ENCODE results near the gene IGBP1.

The IGBP1 gene

GRCh38 chrX:70133303-70134115 is at the start of gene IGBP1:
IGBP1 (plus strand) TSS chrX:70133447; CDS start chrX:70133948, 501 bp downstream.
- TF ChIP-seq, protein P1, sequence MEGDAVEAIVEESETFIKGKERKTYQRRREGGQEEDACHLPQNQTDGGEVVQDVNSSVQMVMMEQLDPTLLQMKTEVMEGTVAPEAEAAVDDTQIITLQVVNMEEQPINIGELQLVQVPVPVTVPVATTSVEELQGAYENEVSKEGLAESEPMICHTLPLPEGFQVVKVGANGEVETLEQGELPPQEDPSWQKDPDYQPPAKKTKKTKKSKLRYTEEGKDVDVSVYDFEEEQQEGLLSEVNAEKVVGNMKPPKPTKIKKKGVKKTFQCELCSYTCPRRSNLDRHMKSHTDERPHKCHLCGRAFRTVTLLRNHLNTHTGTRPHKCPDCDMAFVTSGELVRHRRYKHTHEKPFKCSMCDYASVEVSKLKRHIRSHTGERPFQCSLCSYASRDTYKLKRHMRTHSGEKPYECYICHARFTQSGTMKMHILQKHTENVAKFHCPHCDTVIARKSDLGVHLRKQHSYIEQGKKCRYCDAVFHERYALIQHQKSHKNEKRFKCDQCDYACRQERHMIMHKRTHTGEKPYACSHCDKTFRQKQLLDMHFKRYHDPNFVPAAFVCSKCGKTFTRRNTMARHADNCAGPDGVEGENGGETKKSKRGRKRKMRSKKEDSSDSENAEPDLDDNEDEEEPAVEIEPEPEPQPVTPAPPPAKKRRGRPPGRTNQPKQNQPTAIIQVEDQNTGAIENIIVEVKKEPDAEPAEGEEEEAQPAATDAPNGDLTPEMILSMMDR (IDR thresholded peaks at IDR 0.05; ENCODE audit: low read depth, low read length, missing control alignments): peak; percentile 58
- H3K4me3 ChIP-seq (replicated peaks; ENCODE audit: low read depth, low read length): peak within 1 kb of the TSS; percentile 79
- peak; percentile 63 for DNase-seq (ENCODE audit: extremely low read depth, low read depth)

- DNase-seq (ENCODE audit: extremely low read depth, low read depth): peak; percentile 4
- TF ChIP-seq, protein P1 (IDR thresholded peaks at IDR 0.05; ENCODE audit: low read depth, low read length, missing control alignments): no peak
- H3K4me3 ChIP-seq (replicated peaks; ENCODE audit: low read depth, low read length): no peak overlapping the region
These were observed 48.5 kb upstream of the IGBP1 start for GRCh38 chrX:70084592-70085240.

GRCh38 chrX:70087857-70088630 is 45.2 kb upstream of the IGBP1 start:
- TF ChIP-seq, protein P1 (IDR thresholded peaks at IDR 0.05; ENCODE audit: low read depth, low read length, missing control alignments): no peak
- no peak overlapping the region for H3K4me3 ChIP-seq (replicated peaks; ENCODE audit: low read depth, low read length)
- no peak for DNase-seq (ENCODE audit: extremely low read depth, low read depth)

- no peak for DNase-seq (ENCODE audit: extremely low read depth, low read depth)
- no peak overlapping the region for H3K4me3 ChIP-seq (replicated peaks; ENCODE audit: low read depth, low read length)
- TF ChIP-seq, protein P1 (IDR thresholded peaks at IDR 0.05; ENCODE audit: low read depth, low read length, missing control alignments): no peak
These were observed 44.5 kb upstream of the IGBP1 start for GRCh38 chrX:70088751-70089150.

DNA sequence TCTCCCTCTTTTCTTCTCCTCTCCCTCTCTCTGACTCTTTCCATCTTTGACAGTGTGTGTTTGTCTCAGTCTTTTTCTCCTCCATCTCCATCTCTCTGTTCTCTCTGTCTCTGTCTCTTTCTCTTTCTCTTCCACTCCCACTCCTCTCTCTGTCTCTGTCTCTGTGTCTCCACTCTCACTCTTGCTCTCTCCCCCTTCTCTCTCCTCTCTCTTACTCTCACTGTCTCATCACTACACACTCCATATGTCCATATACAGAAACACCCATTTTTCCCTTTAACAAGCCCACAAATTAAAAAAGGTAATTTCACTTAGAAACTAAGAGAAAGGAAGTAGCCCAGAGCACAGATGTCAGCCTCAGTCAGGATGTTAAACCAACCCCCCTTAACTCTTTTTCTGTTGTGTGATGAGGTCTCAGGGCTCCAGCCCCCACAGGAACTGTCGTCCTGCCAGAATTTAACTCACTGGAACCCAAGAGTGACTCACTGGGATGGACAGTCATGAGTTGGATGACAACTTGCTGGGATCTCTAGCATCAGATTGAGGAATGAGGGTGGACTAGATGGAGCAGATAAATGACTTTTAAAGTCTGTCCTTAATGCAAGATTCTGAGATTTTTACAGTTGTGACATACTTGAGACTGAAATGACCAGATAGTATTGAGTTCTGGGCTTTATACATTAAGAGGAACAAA is 43.5 kb upstream of the IGBP1 start:
- TF ChIP-seq, protein P1 (IDR thresholded peaks at IDR 0.05; ENCODE audit: low read depth, low read length, missing control alignments): no peak
- H3K4me3 ChIP-seq (replicated peaks; ENCODE audit: low read depth, low read length): no peak overlapping the region
- no peak for DNase-seq (ENCODE audit: extremely low read depth, low read depth)

GRCh38 chrX:70092247-70092646 is 41.0 kb upstream of the IGBP1 start:
- TF ChIP-seq, protein P1 (IDR thresholded peaks at IDR 0.05; ENCODE audit: low read depth, low read length, missing control alignments): no peak
- no peak overlapping the region for H3K4me3 ChIP-seq (replicated peaks; ENCODE audit: low read depth, low read length)
- DNase-seq (ENCODE audit: extremely low read depth, low read depth): no peak
